Measurements from ENCODE around the gene DPYD.
"Not testable (repeated sequence)": the region's sequence is repeated elsewhere in the genome, so short reads cannot be mapped to it uniquely, and the experiment has no call there.

The DPYD gene

DNA sequence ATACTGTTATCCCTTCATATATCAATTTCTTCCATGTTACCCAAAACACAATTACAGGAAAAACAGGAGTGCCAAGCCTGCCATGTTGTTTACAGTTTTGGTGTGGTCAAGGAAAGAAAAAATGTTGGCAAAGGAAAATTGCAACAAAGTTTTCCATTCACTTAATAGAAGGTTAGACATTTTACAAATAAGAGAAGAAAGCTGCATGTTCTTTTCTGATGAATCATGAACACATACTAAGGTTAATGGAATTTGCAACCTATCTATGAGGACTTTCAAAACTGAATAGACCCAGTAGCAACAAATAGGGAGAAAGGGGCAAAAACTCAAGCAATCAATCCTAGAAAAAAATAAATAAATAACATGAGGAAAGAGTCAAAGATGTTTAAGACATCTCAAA is 556.7 kb downstream of the DPYD start:
- no peak for DNase-seq (ENCODE audit: low spot score)

DNA sequence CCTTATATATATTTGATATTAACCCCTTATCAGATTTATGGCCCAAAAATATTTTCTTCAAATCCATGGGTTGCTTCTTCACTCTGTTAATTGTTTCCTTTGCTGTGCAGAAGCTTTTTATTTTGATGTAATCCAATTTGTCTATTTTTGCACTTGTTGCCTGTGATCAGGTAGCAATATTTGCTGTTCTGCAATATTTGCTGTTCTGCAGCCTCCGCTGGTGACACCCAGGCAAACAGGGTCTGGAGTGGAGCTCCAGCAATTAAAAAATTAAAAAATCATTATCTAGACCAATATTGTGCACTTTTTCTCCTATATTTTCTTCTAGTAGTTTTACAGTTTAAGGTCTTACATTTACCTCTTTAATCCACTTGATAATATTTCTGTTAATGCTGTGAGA is 564.5 kb downstream of the DPYD start:
- no peak for DNase-seq (ENCODE audit: low spot score)

DNA sequence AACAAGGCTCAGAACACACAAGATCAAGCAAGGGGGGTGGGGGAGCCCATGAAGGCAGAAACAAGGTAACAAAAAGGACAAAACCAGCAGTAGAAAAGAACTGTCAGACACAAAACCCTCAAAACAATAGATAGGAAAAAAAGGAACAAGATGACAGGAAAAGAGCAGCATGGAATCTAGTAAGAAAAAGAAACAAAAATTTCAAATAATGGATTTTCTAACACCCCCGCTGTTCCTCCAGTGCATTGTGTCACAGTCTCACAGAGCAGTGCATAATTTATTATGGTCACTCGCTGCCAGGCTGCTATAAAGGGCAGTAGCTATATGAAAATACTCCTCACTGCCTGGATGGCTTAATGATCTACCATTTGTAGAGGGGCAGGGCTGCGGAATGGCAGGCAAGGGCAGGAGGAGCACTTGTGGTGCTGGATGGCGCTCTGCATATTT is 567.9 kb downstream of the DPYD start:
- peak; percentile 11 for DNase-seq (ENCODE audit: low spot score)

DNA sequence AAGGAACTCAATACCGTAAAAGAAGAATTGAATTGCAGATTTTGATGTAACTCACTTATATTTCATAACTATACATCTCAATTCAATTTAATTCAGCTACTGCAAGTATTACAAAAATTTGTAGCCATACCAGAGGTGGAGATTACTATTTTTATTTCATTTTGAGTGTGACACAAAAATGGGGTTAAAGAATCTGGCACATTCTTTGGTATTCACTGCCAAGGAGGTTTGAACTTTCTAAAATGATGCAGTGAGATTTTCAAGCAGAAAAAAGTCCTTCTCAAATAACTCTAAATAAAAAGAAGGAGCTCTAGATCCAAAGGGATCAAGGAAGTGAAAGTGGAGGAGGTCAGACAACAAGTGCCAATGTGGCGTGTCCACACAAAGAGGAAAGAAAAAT is 569.0 kb downstream of the DPYD start:
- DNase-seq (ENCODE audit: low spot score): no peak

DNA sequence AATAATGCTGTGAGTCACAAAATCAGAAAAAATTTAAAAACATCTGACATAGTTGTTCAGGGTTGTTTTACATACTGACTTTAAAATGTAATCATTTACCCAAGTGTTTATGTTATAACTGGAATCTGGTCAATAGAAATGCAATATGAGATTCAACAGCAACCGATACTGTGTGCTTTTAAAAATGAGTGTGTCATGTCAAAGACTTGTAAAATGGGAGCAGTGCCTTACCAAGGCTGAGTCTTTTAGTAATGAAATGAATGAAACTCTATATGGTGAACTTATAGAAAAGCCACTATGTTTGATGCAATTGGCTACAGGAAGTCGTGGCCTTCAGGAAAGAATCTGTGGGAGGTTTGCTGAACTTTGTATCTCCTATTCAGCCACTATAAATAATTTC is 570.2 kb downstream of the DPYD start:
- no peak for DNase-seq (ENCODE audit: low spot score)

DNA sequence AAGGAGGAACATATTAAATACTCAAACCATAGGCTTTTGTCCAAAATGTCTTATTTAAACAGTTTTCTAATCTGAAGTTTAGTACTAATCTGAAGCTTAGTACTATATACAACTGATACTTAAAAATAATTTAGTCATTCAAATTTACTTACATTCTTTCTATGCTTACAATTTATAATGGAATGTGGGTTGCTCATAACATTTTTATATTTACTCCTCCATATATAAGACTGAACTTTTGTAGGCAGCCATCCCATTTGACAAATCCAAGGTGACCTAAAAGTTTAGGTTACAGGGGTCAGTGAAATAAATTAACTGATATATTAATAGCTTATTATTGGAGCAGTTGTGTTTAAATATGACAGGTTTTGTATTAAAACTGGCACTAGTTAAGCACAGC is 570.6 kb downstream of the DPYD start:
- DNase-seq (ENCODE audit: low spot score): no peak

DNA sequence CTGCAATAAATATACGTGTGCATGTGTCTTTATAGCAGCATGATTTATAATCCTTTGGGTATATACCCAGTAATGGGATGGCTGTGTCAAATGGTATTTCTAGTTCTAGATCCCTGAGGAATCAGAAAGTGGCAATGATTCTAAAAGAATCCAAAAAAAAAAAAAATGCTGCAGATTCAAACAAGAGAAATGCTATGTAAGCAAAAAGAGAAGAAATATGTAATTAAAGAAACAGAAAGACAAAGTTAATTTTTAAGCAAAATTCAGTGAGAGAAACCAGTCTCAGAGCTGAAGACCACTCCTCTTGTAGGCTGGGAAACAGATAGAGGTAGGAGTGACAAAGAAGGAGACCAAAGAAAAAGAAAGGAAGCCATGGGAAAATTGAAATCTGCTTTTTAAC is 571.0 kb downstream of the DPYD start:
- DNase-seq (ENCODE audit: low spot score): not testable (repeated sequence)

DNA sequence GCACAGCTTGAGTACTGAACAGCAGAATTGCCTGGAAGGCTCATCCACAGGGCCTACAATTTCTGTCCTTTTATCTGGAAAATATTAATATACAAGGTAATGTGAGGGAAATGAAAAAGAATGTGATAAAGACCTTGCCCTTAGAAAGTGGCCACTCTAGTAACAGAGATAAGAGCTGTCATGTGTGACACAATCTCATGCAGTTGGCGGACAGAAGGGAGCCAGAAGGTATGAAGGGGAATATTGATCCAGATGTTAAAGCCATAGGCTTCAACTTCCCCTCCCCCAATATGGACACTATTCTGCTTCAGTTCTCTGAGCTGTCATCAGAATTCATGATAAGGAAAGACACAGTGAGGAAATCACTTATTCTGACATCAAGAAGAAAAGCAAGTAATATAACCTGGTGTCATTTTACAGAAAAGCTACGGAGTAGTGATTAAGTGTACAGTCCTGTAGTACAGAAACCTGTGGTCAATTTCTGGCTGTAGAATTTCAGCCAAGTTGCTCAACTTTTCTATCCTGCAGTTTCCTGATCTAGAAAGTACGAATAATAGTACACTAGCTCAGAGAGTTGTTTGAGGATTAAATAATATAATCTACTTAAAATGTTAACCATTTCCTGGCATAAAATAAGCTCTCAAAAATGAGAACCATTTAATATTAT is 572.1 kb downstream of the DPYD start:
- DNase-seq (ENCODE audit: low spot score): no peak

DNA sequence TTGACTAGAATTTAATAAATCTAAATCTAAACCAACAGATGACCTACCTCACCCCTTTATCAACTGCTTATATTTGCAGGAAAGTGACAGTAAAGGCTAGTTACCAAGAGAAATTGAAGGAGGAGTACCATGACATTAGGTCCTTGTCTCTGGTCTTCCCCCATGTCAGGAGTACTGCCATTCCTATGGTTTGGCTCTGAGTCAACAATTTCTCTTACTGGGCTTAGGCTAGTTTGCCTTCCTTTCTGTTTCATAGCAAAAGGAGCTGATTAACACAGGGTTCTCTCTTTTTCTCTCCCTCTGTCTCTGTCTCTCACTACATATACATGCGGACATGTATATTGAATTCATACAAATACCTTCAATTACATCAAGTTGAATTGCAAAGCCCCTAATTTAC is 579.9 kb downstream of the DPYD start:
- no peak for DNase-seq (ENCODE audit: low spot score)

DNA sequence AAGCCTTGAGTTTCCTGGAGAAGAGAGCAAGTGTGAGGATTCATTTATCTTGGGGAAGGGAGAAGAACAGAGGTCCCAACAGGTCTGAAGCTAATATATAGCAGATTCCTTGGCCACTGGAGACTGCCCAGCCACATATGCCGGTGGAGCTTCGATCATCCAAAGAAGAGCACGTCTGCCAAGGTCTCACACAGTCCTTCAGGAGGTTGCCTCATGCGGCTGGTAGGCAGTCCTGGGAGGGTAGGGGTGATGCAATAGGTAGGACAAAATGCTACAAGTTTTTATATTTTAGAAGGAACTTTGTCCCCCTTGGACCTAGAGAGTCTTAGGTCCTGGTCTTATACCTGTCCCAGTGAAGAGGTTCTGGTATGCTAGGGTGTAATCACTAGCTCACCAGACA is 582.5 kb downstream of the DPYD start:
- no peak for DNase-seq (ENCODE audit: low spot score)

DNA sequence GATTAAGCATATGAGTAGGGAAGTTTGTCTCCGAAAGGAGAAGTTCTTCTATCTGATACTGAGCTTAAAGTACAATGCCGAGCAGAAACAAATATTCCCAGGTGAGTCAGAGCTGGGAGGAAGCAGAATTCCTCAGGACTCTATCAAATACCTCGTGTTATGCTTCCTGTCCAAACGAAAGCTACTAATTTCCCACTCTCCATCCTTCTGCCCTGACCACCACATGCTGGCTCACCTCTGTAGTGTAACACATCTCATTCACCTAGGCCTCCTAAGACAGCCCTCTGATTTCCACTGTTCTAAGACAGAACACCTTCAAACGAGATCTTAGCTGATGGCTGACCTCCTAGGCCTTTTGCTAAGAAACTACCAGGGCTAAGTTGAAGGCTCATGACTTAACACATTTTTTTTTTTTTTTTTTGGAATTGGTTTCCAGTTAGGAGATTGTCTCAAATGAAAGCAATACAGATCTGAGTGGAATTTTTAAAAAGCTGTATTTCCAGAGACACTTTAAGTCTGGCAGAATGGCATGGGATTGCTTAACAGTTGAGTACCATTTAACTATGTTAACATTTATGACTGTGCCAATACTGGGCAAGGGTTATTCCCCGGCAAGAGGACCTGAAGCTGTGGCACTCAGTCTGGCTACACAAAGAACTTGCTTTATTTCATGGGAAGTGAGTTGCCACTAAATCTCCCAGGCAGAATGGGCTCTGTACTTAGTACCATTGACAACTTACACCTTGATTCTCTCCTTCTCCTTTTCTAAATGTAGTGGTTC is 583.4 kb downstream of the DPYD start:
- DNase-seq (ENCODE audit: low spot score): no peak

DNA sequence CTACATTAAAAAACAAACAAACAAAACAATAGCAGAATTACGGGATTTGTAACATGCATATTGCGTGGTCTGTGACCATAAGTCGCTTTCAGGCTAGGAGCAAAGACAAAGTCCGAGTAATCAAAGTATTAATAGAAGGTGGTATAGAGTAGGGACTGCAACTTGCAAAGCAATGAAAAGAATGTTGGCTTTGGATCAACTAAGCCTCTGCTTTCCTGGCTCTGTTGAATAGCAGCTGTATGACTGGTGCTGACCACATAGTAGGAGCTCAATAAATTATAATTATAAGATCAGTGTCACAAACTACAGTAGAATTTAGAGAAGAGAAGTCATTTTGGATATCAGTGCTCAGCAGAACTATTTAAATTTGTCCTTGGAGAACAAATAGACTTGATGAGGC is 586.4 kb downstream of the DPYD start:
- DNase-seq (ENCODE audit: low spot score): no peak

DNA sequence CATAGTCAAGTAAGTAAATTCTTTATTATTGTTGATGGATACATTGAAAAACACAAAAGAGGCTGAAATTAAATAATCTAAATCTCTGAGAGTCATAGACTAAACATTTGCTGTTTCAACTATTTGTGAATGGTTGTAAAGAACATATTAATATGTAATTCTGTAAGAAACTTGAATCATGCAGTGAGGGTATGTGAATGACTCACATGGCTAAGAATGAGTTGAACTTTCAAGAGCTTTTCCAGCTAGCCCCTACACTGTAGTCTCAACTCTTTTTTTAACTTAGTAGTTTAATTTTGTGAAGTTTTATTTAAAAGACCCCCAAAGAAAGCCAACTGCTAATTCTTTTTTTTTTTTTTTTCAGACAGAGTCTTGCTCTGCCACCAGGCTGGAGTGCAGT is 588.1 kb downstream of the DPYD start:
- no peak for DNase-seq (ENCODE audit: low spot score)

DNA sequence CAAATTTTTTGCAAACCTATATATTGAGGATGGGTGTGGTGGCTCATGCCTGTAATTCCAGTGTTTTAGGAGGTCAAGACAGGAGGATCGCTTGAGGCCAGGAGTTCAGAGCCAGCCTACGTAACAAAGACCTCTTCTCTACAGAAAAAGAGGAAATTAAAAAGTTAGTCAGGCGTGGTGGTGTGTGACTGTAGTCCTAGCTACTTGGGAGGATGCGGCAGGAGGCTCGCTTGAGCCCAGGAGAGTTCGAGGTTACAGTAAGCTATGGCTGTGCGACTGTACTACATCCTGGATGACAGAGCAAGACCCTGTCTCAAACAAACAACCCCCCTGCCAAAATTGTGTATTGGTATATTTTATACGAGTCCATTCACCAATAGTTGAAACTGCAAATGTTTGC is 589.7 kb downstream of the DPYD start:
- no peak for DNase-seq (ENCODE audit: low spot score)

DNA sequence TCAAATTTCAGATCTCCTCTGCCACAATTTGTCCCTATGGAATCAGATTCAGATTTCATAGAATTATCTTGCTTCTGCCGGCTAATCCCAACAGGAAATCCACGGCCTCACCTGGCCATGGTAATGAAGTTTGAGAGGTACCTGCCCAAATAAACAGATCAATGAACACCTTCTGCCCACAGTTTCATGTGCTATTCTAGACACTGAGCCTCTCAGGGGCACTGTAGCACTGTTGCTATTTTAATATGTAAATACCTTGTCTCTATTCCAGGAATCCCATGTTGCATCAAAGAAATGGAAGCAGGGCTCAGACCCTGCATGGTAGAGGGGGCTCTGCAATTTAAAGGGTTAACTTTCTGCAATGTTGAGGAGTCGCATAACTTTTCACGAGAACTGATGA is 606.1 kb downstream of the DPYD start:
- DNase-seq (ENCODE audit: low spot score): no peak

DNA sequence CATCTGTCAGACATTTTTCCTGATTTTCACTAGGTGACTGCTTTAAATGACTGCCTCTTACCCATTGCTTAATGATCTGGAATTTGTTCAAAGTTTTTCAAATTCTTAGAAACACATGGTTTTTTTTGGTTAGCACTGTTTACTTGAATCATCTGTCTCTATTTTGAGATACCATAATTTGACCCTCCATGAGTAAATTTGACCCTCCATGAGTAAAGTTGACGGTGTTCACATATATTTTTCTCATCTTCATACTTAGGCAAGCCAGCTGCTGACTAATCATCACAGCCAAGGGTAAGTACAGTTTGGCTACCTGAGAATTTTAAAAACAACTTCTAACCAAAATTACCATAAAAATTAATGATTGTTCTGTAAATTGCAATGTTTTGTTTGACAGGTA is 612.7 kb downstream of the DPYD start:
- DNase-seq (ENCODE audit: low spot score): no peak

DNA sequence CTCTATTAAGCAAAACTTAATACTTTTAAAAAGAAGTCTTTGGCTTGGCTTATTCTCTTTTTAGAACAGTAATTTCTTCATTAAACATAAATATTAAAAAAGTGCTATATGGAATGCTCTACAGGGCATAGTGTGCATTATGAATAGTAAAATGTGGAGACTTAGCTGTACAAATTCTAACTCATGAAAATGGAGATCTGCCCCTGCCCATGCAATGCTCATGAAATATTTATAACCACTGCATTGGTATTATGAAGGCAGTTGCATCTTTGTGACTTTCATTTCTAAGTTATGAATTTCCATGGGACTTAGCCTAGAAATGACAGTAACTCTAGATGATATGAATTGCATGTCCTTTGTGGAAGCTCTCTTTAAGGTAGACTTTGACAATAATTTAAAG is 613.3 kb downstream of the DPYD start:
- no peak for DNase-seq (ENCODE audit: low spot score)

DNA sequence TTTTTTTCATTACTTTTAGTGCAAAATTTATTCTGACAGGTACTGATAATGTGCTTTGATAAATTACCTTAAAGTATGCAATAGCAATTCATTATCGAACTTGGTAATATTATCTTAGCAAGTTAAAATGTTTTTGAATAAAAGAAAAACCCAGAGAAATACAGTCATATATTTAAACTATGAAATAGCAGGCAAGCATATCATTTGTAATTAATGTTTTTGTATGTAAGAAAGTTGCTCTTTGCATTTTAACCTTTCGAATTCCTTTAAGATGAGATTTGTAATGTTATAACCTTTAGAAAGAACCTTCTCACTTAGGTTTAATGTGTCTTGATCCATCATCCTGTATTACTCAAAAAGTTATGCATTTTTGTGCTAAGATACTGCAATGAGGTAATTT is 613.7 kb downstream of the DPYD start:
- no peak for DNase-seq (ENCODE audit: low spot score)

DNA sequence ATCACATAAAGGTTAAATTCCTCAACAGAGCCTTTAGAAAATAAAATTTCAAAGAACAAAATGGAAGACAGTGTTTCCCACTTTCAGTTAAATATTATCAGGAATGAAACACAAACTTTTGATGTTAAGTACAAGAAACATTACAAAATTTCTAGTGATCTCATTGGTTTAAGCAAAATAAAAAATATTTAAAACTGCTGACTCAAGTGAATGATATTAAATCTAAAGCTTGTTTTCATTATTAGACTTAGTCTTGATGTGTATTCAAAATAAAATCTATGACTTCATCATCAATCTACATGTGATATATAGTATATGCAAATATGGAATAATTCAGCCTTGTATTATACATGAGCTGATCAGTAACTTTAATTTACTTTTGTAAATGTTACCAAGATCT is 614.3 kb downstream of the DPYD start:
- no peak for DNase-seq (ENCODE audit: low spot score)

DNA sequence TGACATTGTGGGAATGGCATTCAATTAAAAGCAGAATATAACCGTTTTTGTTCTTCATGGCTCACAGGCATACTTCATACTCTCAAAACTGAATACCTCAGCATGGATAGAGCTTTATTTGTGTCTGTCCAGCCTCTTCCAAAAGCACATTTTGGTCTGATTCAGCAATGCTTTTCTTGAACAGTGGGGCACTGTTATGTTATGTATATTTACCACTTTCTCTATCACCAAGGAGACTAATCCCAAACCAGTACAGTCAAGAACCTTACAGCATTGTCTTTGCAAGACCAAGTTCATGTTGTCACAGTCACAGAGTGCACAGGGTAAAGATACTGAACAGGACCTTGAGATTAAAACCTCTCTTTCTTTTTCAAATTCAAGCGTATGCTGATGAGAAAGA is 616.5 kb downstream of the DPYD start:
- DNase-seq (ENCODE audit: low spot score): no peak

DNA sequence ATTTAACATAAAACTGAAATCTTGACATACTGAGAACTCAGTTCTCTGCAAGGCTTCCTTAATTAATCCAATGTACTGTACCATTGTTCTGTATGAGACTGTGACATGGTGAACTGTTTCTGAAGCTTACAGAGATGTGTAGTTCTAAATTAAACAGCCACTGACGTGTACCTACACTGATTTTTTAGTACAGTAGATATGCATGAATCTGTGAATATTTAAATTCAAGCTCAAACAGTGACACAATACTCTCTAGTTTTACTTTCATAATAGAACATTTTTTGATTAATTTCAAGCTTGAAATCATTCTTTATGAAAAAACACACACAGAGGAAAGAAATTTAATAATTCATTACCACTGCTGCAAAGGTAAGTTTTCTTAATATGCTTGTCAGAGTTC is 621.9 kb downstream of the DPYD start:
- no peak for DNase-seq (ENCODE audit: low spot score)

DNA sequence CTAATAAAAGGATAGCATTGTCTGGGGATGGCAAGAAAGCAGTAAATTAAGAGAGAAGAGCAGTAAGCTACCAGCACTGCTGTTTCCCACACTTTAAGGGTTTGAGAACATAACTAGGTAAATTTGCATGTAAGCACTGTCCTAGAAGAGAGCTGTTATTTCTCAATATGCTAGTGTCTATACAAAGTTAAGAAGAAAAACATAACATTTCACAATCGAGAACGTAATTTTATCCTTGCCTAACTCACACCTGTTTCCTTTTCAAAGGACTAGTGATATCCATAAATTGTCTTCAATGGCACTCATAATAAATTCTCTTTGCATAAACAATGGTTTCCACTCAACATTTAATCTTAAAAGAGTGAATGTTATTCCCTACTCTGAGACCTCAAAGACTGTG is 623.2 kb downstream of the DPYD start:
- no peak for DNase-seq (ENCODE audit: low spot score)

DNA sequence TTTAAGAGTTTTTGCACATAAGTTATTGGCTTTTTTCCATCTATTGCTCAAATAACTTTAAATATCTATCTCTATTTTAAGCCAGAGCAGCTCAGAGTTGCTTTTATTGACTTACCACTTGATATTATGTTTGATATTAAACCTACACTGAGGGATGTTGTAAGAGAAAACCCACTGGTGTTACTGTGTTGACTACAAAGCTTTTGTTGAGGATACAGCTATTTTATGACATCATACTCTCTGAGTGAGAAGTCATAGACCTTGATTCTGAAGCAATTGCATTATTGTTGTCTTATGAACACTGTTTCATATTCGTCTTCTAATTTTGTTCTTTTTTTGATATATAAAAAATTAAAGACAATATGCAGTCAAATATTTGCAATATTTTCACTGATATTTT is 638.9 kb downstream of the DPYD start:
- no peak for DNase-seq (ENCODE audit: low spot score)
